Activated T-helper 2 cell treated with anti-CD3 and anti-CD28 coated beads, Interferon-gamma antibody, Interleukin-2, Interleukin-4, amounts not matched to agents 10 μg/mL and 5 μg/mL and 100 μg/mL, durations not matched to agents 14 hours and 24 hours and 36 hours (primary cell): ENCODE results near the gene FGGY. TPM values are rescaled to one million over a fixed set of nuclear protein-coding genes. Genes with fewer than 3 reads are reported as not detected.
"Not testable (repeated sequence)": the region's sequence is repeated elsewhere in the genome, so short reads cannot be mapped to it uniquely, and the experiment has no call there.

Experiments used
- DNase-seq: peaks from one replicate; pipeline ENCODE4 v3.0.0; 2021; ENCODE audit warnings: low spot score
- H3K27ac Mint-ChIP-seq: one replicate; pipeline ENCODE4 v1.8.0; 2021; ENCODE audit warnings: mixed read lengths
- H3K27me3 Mint-ChIP-seq: one replicate; pipeline ENCODE4 v1.8.0; 2021; ENCODE audit warnings: low read depth, mixed read lengths
- H3K36me3 Mint-ChIP-seq: one replicate; pipeline ENCODE4 v1.8.0; 2021; ENCODE audit warnings: low read depth, mixed read lengths
- H3K4me1 Mint-ChIP-seq: one replicate; pipeline ENCODE4 v1.8.0; 2021; ENCODE audit warnings: low read depth, mixed read lengths
- H3K4me3 Mint-ChIP-seq: one replicate; pipeline ENCODE4 v1.8.0; 2021; ENCODE audit warnings: low read depth, mild to moderate bottlenecking, moderate library complexity, mixed read lengths
- H3K9me3 Mint-ChIP-seq: one replicate; pipeline ENCODE4 v1.8.0; 2021; ENCODE audit warnings: mixed read lengths
- intact Hi-C: fragments of 100-400 bp; cut with micrococcal nuclease; formaldehyde crosslinking; loops from one replicate; pipeline ENCODE4 v1.15.1; 2023
- total RNA-seq: library from RNA; stranded (reverse); gene quantifications from 2 replicates; pipeline ENCODE4 v1.2.3, GENCODE V29; 2022

FGGY gene
- total RNA-seq, 1 donor from 2014 or later = 10.5 TPM

DNA sequence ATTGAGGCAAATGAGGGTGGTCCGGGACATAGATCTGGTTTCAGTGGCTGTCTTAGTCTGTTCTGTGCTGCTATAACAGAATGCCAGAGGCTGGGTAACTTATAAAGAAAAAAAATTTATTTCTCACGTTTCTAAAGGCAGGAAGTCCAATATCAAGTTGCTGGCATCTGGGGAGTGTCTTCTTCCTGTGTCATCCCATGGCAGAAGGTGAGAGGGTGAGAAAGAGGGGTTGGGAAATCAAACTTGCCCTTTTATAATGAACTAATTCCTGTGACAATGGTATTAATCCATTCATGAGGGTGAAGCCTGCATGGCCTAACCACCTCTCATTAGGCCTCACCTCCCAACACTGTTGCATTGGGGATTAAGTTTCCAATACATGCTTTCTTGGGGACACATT lies 3.7 kb upstream of the FGGY start:
- peaks cover 35% of the 10 kb centered on the region for H3K4me1 Mint-ChIP-seq
- H3K4me3 Mint-ChIP-seq = no peak overlapping the region
- intact Hi-C loops = loop anchor here (10.0 kb wide), 1 partner anchor 148 kb away; no protein-coding TSS in a partner anchor

DNA sequence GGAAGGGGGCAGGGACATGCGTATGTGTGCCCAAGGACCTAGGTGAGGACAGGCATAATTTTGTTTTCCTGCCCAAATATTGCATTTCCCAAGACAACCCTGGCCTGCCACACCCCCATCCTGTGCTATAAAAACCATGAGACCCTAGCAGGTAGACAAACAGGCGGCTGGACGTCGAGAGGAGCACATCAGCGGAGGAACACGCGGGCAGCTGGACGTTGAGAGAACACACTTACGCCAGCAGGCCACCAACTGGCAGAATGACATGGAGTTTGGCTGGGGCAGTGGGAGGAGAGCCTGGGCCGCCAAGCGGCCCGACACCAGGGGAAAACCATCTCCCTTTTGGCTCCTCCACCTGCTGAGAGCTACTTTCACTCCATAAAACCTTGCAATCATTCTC lies 3.0 kb upstream of the FGGY start:
- Mint-ChIP-seq H3K9me3 (no peaks in the 10 kb centered on the region), H3K27me3 (no peaks in the 10 kb centered on the region), H3K36me3 (peaks cover under 1% of the 10 kb centered on the region), H3K4me3 (no peak overlapping the region), H3K4me1 (peaks cover 39% of the 10 kb centered on the region), H3K27ac (no peak overlapping the region)
- DNase-seq = no peak
- intact Hi-C loops = loop anchor here (10.0 kb wide), 1 partner anchor 149 kb away; no protein-coding TSS in a partner anchor

More for the DNA sequence above, 3.7 kb upstream of the FGGY start:
- Mint-ChIP-seq H3K9me3 (no peaks in the 10 kb centered on the region), H3K27ac (no peak overlapping the region), H3K36me3 (no peaks in the 10 kb centered on the region), H3K27me3 (no peaks in the 10 kb centered on the region)
- DNase-seq = no peak

DNA sequence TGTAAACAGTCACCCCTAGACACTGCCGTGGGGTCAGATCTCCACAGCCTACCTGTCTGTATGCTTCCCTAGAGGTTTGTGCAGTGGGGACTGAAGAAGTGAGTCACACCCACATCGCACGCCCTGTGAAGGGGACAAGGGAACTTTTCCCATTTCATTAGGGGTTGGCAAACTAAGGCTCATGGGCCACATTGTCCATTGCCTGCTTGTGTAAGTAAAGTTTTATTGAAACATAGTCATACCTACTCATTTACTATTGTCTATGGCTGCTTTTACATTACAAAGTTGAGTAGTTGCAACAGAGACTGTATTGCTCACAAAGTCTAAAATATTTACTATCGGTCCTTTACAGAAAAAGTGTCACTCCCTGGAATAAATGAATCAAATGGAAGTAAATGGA lies 2.5 kb upstream of the FGGY start:
- intact Hi-C loops = loop anchor here (10.0 kb wide), 1 partner anchor 150 kb away; no protein-coding TSS in a partner anchor
- DNase-seq = no peak

DNA sequence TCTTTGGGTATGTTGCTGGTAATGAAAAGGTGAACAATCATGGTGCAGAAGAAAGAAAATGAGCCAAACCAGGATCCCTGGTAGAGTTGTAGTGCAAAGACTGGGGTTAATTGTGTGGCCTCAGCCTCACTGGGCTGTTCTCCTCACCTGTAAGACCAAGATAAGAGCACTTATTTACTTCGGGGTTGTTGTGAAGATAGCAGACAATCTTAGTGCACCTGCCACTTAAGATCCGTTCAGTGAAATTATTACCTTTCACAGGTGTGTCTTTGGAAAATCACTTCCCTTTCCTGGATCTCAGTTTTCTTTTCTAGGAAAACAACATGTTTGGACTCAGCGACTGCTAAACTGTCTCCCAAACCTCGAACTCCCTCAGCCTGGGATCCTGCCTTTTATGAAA lies 1.3 kb upstream of the FGGY start:
- Mint-ChIP-seq H3K4me1 (peaks cover 39% of the 10 kb centered on the region), H3K27ac (no peak overlapping the region)

More for the DNA sequence above, 2.5 kb upstream of the FGGY start:
- peaks cover 5% of the 10 kb centered on the region for H3K36me3 Mint-ChIP-seq
- no peaks in the 10 kb centered on the region for H3K9me3 Mint-ChIP-seq
- peaks cover 43% of the 10 kb centered on the region for H3K4me1 Mint-ChIP-seq
- H3K27ac Mint-ChIP-seq = no peak overlapping the region
- no peaks in the 10 kb centered on the region for H3K27me3 Mint-ChIP-seq
- H3K4me3 Mint-ChIP-seq = no peak overlapping the region

DNA sequence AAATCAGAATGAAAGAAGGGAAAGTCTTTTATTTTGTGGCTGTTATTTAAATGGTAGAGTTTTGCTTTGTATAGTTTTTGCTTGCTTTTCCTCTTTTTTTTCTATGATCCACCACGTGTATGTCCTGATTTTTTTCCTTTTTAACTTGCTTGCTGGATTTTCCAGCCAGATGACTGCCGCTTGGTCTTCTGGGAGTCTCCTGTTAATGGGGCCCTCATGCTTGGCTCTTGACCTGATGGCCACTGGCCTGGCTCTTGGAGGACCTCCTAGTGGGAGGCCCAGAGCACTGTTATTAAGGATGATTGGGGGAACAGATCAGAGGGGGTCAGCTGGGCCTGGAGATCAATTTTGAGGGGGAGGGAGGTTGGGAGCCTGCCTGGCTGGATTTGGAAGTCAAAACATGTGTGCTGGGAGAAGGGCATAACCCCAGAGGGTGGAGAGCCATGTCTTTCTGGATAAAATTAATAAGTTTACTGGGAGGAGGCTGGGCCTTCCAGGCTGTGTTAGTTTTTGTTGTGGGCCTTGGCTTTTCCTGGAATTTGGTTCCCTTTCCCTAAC lies 1.2 kb downstream of the FGGY start:
- Mint-ChIP-seq H3K27ac (peak overlapping the region; percentile 56), H3K27me3 (no peaks in the 10 kb centered on the region), H3K4me3 (peak overlapping the region; percentile 93), H3K4me1 (peaks cover 25% of the 10 kb centered on the region), H3K9me3 (peaks cover 13% of the 10 kb centered on the region), H3K36me3 (peaks cover 21% of the 10 kb centered on the region)
- DNase-seq = no peak
- intact Hi-C loops = loop anchor here (5.0 to 10.0 kb wide), 3 partner anchors 34 to 399 kb away; no protein-coding TSS in a partner anchor

More for the DNA sequence above, 1.3 kb upstream of the FGGY start:
- Mint-ChIP-seq H3K9me3 (no peaks in the 10 kb centered on the region), H3K27me3 (no peaks in the 10 kb centered on the region), H3K36me3 (peaks cover 5% of the 10 kb centered on the region), H3K4me3 (peak overlapping the region; percentile 18)
- intact Hi-C loops = loop anchor here (1.0 to 10.0 kb wide), 8 partner anchors 37 to 511 kb away; partner anchors contain the start of gene JUN
- DNase-seq = no peak

DNA sequence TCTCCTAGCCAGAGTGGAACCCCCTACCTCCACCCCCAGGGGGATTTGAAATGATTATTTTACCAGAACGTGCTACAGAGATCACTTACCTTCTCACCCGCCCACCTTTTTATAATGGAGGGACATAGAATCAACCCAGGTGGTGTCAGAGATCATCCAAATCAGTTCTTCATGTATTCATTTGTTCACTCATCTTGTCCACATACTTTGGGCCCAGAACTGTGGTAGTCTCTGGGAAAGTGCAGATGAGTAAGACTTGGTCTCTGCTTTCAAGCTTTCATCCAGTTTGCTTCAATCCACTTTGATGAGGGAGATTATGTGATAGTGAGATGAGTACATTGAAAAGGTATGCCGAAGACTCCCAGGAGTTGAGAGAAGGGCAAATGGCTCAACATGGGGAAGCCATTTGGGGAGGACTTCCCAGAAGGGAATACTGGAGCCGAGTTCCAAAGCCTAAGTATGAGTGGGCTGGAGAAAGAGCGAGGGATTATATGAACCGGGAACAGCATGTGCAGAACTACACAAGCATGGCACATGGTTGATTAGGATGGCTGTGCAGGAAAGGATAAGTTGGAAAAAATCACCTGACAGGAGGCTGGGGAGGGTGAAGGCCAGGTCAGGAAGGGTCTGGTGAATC lies 1.9 kb downstream of the FGGY start:
- no peak for DNase-seq
- intact Hi-C loops = loop anchor here (5.0 to 10.0 kb wide), 3 partner anchors 33 to 398 kb away; no protein-coding TSS in a partner anchor
- Mint-ChIP-seq H3K4me3 (peak overlapping the region; percentile 28), H3K36me3 (peaks cover 23% of the 10 kb centered on the region), H3K9me3 (peaks cover 15% of the 10 kb centered on the region), H3K4me1 (peaks cover 22% of the 10 kb centered on the region), H3K27ac (no peak overlapping the region), H3K27me3 (no peaks in the 10 kb centered on the region)

DNA sequence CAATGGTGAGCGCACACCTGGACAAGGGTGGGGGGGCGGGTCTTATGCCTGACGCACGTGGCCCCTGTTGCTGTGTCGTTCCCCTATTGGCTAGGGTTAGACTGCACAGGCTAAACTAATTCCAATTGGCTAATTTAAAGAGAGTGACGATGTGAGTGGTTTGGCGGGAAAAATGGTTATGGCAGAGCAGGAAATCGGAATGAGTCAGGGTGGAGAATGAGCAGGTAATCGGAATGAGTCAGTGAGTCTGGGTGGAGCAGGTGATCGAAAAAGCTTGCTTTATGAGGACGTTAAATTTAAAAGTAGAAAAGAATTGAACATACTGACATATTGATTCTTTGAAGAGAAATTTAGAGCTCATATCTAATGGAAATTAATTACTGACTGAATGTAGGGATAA lies 2.8 kb downstream of the FGGY start:
- H3K27ac Mint-ChIP-seq, H3K27me3 Mint-ChIP-seq, DNase-seq, H3K4me3 Mint-ChIP-seq: not testable (repeated sequence)
- intact Hi-C loops = loop anchor here (5.0 to 10.0 kb wide), 3 partner anchors 33 to 398 kb away; no protein-coding TSS in a partner anchor
- H3K9me3 Mint-ChIP-seq = peaks cover 24% of the 10 kb centered on the region
- H3K4me1 Mint-ChIP-seq = peaks cover 22% of the 10 kb centered on the region
- H3K36me3 Mint-ChIP-seq = peaks cover 25% of the 10 kb centered on the region

DNA sequence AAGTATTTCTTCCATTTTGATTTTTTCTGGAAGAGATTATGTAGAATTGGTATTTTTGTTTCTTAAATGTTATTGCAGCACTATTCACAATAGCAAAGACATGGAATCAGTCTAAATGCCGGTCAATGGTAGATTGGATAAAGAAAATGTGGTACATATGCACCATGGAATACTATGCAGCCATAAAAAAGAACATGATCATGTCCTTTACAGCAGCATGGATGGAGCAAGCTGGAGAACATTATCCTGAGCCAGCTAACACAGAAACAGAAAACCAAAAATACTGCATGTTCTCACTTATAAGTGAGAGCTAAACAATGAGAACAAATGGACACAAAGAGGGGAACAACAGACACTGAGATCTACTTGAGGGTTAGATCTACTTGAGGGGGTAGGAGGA lies 5.4 kb downstream of the FGGY start:
- no peak overlapping the region for H3K27ac Mint-ChIP-seq
- no peaks in the 10 kb centered on the region for H3K27me3 Mint-ChIP-seq
- peaks cover 14% of the 10 kb centered on the region for H3K4me1 Mint-ChIP-seq
- H3K9me3 Mint-ChIP-seq = peaks cover 45% of the 10 kb centered on the region
- no peak for DNase-seq
- H3K36me3 Mint-ChIP-seq = peaks cover 45% of the 10 kb centered on the region
- intact Hi-C loops = no loop called here
- H3K4me3 Mint-ChIP-seq = no peak overlapping the region

DNA sequence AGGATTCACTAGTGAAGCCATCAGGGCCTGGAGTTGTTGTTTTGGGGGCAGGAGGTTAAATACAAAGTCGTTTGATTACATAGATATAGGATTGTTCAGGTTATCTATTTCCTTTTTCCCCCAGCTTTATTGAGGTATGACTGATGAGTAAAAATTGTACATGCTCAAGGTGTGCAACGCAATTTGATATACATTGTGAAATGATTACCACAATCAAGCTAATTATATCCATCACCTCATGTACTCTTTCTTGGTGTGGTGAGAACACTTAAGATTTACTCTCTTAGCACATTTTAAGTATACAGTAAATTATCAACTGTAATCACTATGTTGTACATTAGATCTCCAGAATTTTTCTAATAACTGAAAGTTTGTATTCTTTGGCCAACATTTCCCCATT lies 6.0 kb downstream of the FGGY start:
- intact Hi-C loops = no loop called here
- Mint-ChIP-seq H3K9me3 (peaks cover 45% of the 10 kb centered on the region), H3K4me1 (peaks cover 15% of the 10 kb centered on the region)

DNA sequence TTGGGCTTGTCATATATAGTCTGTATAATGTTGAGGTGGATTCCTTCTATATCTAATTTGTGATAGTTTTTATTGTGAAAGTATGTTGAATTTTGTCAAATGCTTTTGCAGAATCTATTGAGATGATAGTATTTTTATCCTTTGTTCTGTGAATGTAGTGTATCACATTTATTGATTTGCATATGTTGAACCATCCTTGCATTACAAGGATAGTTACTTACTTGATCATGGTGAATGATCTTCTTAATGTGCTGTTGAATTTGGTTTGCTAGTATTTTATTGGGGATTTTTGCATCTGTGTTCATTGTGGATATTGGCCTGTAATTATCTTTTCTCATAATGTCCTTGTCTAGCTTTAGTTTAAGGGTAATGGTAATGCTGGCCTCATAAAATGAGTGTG lies 8.3 kb downstream of the FGGY start:
- peaks cover 13% of the 10 kb centered on the region for H3K4me1 Mint-ChIP-seq
- intact Hi-C loops = no loop called here

More for the DNA sequence above, 6.0 kb downstream of the FGGY start:
- DNase-seq = no peak
- H3K27me3 Mint-ChIP-seq = no peaks in the 10 kb centered on the region
- H3K4me3 Mint-ChIP-seq = no peak overlapping the region
- peaks cover 46% of the 10 kb centered on the region for H3K36me3 Mint-ChIP-seq
- H3K27ac Mint-ChIP-seq = no peak overlapping the region

DNA sequence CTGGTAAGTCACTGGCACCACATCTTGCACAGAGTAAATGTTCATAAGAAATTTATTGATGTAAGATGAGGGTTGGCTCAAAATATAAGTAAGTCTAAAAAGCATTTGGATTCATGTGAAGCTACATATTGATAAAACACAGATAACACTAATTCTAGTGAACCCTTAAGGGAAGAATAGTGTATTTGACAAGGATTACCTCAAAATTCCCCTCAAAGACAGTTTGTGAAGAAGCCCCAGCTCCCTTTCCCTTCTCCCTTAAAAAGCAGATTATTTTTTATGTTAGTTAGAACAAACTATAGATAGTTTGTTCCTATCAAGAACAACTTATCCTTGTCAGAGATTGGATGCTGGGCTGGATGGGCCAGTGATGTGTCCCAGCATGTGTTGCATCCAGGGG lies 10.7 kb downstream of the FGGY start:
- no peak for DNase-seq
- Mint-ChIP-seq H3K9me3 (peaks cover 40% of the 10 kb centered on the region), H3K27ac (no peak overlapping the region), H3K4me3 (no peak overlapping the region), H3K4me1 (peaks cover 16% of the 10 kb centered on the region), H3K36me3 (peaks cover 37% of the 10 kb centered on the region), H3K27me3 (no peaks in the 10 kb centered on the region)
- intact Hi-C loops = no loop called here

More for the DNA sequence above, 8.3 kb downstream of the FGGY start:
- Mint-ChIP-seq H3K4me3 (no peak overlapping the region), H3K27ac (no peak overlapping the region), H3K9me3 (peaks cover 45% of the 10 kb centered on the region), H3K27me3 (no peaks in the 10 kb centered on the region), H3K36me3 (peaks cover 46% of the 10 kb centered on the region)
- no peak for DNase-seq

DNA sequence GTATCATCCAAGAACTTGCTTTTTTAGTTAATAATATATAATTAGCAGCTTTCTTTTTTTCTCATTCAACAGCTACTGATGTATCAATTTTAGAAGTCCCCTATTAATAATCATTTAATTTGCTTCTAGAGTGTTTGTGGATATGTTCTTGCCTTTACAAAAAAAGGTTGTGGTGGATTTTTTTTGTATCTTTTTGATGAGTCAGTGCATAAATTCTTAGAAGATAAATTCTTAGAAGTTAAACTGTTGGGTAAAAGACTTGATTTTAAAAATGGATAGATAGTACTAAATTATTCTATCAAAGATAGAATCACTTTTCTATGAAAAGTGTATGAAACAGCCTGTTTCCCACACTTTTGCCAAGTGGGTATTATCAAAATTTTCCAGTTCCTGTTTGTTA lies 11.9 kb downstream of the FGGY start:
- Mint-ChIP-seq H3K36me3 (peaks cover 42% of the 10 kb centered on the region), H3K4me1 (peaks cover 16% of the 10 kb centered on the region), H3K4me3 (no peak overlapping the region), H3K27me3 (no peaks in the 10 kb centered on the region), H3K27ac (peak overlapping the region; percentile 50), H3K9me3 (peaks cover 43% of the 10 kb centered on the region)
- intact Hi-C loops = loop anchor here (2.0 kb wide), 1 partner anchor 24 kb away; no protein-coding TSS in a partner anchor
- DNase-seq = no peak

DNA sequence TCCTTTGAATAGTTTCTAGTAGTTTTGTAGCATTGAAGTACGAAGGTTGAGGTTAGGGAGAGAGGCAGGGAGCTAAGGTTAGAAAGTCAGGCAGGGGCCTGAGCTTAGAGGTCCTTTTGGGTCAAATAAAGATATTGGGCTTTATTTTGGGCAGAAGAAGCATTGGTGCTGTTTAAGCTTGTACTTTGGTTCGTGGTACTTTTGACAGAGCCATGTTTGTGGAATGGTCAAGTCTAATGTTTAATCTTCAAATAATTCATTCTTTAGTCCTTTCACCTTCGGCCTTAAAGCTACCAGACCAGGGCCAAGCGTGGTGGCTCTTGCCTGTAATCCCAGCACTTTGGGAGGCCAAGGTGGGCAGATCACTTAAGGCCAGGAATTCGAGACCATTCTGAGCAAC lies 12.5 kb downstream of the FGGY start:
- H3K36me3 Mint-ChIP-seq = peaks cover 42% of the 10 kb centered on the region
- peaks cover 16% of the 10 kb centered on the region for H3K4me1 Mint-ChIP-seq
- peaks cover 37% of the 10 kb centered on the region for H3K9me3 Mint-ChIP-seq
- H3K27ac Mint-ChIP-seq = peak overlapping the region; percentile 50
- no peak for DNase-seq
- no peak overlapping the region for H3K4me3 Mint-ChIP-seq
- no peaks in the 10 kb centered on the region for H3K27me3 Mint-ChIP-seq
- intact Hi-C loops = loop anchor here (2.0 kb wide), 1 partner anchor 23 kb away; no protein-coding TSS in a partner anchor
